Daoy (cell line): ENCODE results near the gene HTR6. TPM values are rescaled to one million over a fixed set of nuclear protein-coding genes. Genes with fewer than 3 reads are reported as not detected.

Source experiments
- DNase-seq: peaks from one replicate; pipeline ENCODE4 v3.0.0-alpha.2; 2015; ENCODE audit warnings: low read depth
- total RNA-seq: library from RNA; depleted of rRNA; stranded (reverse); fragments of >200 nt; shearing (Covaris generic); gene quantifications from 2 replicates; pipeline ENCODE4 v1.2.3, GENCODE V29; 2014; rRNA removed

HTR6 gene
- total RNA-seq, 1 experiment from 2014 or later: not detected

DNA sequence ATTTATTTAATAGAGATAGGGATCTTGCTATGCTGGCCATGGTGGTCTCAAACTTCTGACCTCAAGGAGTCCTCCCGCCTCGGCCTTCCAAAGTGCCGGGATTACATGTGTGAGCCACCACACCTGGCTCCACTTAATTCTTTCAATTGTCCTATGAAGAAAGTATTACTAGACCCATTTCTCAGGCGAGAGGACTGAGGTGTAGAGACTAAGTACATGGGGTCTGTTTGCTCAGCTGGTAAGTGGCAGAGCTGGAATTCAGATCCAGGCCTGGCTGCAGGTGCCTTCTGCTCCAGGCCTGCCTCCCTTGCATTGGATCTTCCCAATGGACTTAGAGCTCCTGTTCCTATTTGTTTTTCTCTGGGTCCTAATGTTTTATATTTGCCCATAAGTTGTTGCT, 55.5 kb downstream of the HTR6 start:
- no peak for DNase-seq

DNA sequence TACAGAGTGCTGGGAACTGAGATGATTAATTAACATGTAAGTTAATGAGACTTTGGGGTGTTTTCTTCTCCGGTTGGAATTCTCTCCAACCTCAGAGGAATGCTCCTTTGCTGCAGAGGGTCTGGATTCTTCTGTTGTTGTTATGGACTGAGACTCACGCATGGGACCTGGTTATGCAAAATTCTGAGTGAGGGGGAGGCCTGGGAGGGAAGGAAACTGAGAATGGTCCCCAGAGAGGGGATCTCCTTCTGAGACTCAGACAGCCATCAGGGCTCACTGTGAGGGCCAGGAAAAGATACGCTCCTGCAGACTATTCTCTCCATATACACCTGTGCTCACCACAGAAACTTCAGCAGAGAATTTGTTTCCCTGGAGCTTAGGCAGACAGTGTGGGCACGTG, 56.3 kb downstream of the HTR6 start:
- no peak for DNase-seq

DNA sequence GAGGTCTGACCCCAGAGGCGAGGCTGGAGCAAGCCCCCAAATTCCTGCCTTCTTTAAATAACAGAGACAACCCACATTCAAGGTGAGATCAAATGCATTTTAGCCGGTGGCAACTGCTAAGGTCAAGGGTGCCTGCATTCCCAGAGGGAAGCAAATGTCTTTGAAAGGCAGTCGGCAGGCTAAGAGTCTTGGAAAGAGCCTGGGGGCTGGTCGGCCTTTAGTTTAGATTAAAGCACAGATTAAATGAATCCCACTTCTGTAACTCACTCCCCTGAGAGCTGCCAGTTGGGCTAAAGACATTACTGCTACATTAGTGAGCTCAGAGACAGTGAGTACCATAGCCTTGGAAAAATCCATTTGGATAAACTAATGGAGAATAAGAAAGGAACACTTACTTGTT, 59.2 kb downstream of the HTR6 start:
- DNase-seq: no peak

DNA sequence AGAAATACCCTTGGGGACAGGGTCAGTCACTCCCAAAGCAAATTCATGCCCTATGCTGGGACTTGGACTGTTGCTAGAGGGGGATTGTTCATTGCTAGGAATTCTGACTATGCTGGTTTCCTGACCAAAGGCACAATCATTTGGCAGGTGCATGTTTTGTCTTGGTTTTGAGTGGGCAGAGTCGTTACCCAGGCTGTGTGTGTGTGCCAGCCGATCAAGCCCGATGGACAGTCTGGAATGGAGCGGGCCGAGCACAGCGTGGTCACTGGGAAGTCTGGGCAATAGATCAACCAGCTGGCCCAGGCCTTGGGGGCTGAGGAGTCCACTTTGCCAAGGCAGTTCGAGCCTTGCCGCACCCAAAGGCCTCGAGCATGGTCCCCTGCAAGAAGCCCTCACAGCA, 60.9 kb downstream of the HTR6 start:
- DNase-seq: no peak

DNA sequence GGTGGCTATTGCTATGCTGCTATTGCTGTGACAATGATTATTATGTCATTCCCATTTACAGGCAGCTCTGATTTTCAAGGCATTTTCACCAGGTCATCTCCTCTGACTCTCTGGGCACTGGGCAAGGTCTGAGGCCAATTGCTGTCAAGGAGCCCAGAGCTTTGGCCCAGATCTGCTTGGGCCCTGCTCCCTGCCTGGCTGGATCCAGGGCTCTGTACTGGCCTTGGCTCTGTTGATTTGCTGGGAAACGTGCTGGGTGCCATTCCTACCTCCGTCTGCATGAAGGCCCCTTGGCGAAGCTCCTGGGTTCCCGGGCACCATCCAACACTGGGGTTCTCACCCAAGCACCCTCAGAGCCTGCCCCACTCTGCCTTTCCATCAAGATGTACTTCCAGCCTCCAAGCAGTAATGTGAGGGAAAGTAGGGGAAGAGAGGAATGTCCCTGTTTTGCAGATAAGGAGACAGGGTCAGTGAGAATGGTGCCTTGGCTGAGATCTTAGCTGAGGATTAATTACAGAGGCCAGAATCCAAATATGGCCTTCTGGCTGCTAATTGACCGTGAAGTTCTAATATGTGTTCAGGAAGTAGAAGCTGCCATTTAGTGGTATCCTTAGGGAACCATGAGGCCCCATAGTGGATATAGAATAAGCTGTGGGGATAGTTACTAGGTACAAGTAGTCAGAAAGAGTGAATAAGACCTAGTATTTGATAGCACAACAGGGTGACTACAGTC, 63.9 kb downstream of the HTR6 start:
- no peak for DNase-seq

DNA sequence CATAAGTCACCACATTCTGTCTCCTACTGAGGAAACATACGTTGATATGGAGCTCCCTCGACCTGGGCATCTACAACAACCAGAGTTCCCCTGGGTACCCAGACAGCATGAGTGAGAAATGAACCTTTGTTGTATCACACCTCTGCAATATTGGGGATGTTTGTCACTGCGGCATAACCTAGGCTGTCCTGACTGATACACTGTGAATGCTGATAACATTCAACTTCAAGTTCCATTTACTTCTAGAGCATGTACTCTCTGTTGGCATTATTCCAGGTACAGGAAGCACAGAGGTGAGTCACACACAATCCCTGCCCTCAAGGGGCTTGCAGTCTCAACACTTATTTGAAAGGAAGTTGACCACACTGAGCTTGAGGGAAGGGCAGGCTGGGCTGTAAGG, 65.6 kb downstream of the HTR6 start:
- no peak for DNase-seq

Other genes with a start within 250 kb of the HTR6 start
- gene CAPZB, start 179.3 kb upstream of the HTR6 start, total RNA-seq: 141 and 154 TPM in 2 replicates
- 30.6 and 40.5 TPM in 2 replicates for gene NBL1, start 20.6 kb upstream of the HTR6 start, total RNA-seq
- 8.1 and 15.5 TPM in 2 replicates for gene TMCO4, start 135.0 kb downstream of the HTR6 start, total RNA-seq
- not detected in 2 replicates for gene RNF186, start 150.4 kb downstream of the HTR6 start, total RNA-seq
- 4.7 and 5.0 TPM in 2 replicates for gene OTUD3, start 217.5 kb downstream of the HTR6 start, total RNA-seq